ENCODE results near the gene MBD1. TPM values are rescaled to one million over a fixed set of nuclear protein-coding genes. Genes with fewer than 3 reads are reported as not detected.

MBD1 gene
- total and polyA plus RNA-seq, 7 donors, result 25.9 to 93.6 (median 58.9) TPM

DNA sequence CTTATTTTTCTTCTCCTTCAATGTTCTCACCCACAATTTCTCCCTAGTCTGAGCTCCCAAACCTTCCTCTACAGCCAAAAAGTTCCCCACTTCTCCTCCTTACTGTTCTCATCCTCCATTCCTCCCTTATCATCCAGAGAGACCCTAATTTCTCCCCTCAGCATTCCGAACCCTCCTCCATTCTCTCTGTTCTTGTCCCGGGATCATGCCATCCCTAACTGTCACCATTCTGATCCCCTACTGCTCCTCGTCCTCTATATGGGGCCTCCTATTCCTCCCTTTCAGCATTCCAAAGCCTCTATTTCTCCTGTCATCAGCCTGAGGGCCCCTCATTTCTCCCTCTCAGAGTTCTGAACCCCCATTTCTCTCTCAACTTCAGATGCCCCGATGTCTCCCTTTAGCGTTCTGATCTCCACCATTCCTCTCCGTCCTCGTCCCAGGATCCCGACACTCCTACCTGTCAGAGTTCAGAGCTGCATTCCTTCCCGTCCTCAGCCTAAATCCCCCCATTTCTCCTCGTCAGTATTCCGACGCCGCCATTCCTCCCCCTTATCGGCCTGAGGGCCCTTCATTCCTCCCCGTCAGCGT, 522 bp downstream of the MBD1 start:
- Histone ChIP-seq H3K36me3 (peaks cover 13 to 70% (median 23%) of the 10 kb centered on the region in 4 donors), H3K27ac (peak overlapping the region; percentile 93 to 96 (median 94)), H3K4me1 (peaks cover 0 to 32% (median 28%) of the 10 kb centered on the region in 4 donors), H3K4me3 (peak overlapping the region; percentile 74 to 99 (median 92)), H3K9me3 (no peaks in the 10 kb centered on the region), H3K27me3 (no peaks in the 10 kb centered on the region)
- intact Hi-C loops (cut with DNase I), result loop anchor here (2.0 to 10.0 kb wide), 7 partner anchors 14 to 1736 kb away; partner anchors contain the start of genes CFAP53, MEX3C, RPL17 and SKA1
- WGBS, 2 donors, result 1 to 2% methylated on average over 16 of the region's 16 CpGs
- TF ChIP-seq POLR2A (IDR thresholded peaks at IDR 0.05), result no peak
- TF ChIP-seq, protein P1, sequence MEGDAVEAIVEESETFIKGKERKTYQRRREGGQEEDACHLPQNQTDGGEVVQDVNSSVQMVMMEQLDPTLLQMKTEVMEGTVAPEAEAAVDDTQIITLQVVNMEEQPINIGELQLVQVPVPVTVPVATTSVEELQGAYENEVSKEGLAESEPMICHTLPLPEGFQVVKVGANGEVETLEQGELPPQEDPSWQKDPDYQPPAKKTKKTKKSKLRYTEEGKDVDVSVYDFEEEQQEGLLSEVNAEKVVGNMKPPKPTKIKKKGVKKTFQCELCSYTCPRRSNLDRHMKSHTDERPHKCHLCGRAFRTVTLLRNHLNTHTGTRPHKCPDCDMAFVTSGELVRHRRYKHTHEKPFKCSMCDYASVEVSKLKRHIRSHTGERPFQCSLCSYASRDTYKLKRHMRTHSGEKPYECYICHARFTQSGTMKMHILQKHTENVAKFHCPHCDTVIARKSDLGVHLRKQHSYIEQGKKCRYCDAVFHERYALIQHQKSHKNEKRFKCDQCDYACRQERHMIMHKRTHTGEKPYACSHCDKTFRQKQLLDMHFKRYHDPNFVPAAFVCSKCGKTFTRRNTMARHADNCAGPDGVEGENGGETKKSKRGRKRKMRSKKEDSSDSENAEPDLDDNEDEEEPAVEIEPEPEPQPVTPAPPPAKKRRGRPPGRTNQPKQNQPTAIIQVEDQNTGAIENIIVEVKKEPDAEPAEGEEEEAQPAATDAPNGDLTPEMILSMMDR (IDR thresholded peaks at IDR 0.05), result no peak
- no peak for TF ChIP-seq EP300 (IDR thresholded peaks at IDR 0.05)
- no peak for TF ChIP-seq POLR2AphosphoS5 (IDR thresholded peaks at IDR 0.05)
- no peak for DNase-seq

DNA sequence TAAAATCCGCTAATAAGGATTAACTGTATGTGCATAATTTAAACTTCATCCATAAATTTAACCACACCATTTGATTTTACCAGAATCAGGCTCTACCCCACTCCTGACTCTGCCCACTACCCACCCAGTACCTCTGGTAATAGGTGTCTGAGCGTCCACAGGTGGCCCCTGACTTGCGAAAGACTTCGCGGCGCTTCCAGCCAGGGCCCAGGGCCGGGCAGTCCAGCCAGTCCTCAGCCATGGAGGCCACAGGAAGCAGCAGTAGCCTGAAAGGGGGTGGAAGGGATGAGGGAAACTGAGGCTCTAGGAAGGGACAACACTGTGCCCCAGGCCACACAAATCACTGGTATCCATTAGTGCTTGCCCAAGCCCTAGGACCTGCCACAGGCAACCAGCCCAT, 1.6 kb downstream of the MBD1 start:
- H3K9me3 ChIP-seq, result no peaks in the 10 kb centered on the region
- intact Hi-C loops (cut with DNase I), result loop anchor here (2.0 to 10.0 kb wide), 7 partner anchors 13 to 1735 kb away; partner anchors contain the start of genes CFAP53, MEX3C, RPL17 and SKA1
- WGBS, 2 donors, result 96% methylated on average over 7 of the region's 7 CpGs
- TF ChIP-seq POLR2A (IDR thresholded peaks at IDR 0.05), result no peak
- TF ChIP-seq, protein P1 (IDR thresholded peaks at IDR 0.05), result no peak
- no peak for TF ChIP-seq EP300 (IDR thresholded peaks at IDR 0.05)
- no peak for TF ChIP-seq POLR2AphosphoS5 (IDR thresholded peaks at IDR 0.05)
- DNase-seq, result no peak
- H3K36me3 ChIP-seq, result peaks cover 23 to 70% (median 33%) of the 10 kb centered on the region in 4 donors
- H3K27me3 ChIP-seq, result no peaks in the 10 kb centered on the region
- peaks cover 0 to 32% (median 28%) of the 10 kb centered on the region in 4 donors for H3K4me1 ChIP-seq
- H3K27ac ChIP-seq, result no peak overlapping the region
- H3K4me3 ChIP-seq, result peak overlapping the region in 1 of 4 donors; percentile 74

DNA sequence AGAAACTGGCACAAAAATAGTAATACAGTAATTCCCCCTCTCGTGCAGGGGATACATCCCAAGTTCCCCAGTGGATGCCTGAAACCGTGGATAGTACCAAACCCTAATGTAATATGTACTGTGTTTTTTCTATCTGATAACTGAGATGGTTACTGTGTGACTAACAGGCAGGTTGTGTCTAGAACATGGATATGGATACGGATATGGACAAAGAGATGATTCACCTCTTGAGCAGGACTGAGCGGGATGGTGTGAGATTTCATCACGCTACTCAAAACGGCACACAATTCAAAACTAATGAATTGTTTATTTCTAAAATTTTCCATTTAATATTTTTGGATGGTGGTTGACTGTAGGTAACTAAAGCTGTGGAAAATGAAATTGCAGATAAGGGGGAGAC, 3.4 kb downstream of the MBD1 start:
- intact Hi-C loops (cut with DNase I), result no loop called here
- TF ChIP-seq POLR2A (IDR thresholded peaks at IDR 0.05) (no peak), EP300 (IDR thresholded peaks at IDR 0.05) (no peak), POLR2AphosphoS5 (IDR thresholded peaks at IDR 0.05) (no peak)
- TF ChIP-seq, protein P1 (IDR thresholded peaks at IDR 0.05), result no peak
- Histone ChIP-seq H3K27me3 (no peaks in the 10 kb centered on the region), H3K36me3 (peaks cover 36 to 70% (median 46%) of the 10 kb centered on the region in 4 donors), H3K27ac (no peak overlapping the region), H3K4me3 (no peak overlapping the region), H3K4me1 (peaks cover 0 to 32% (median 28%) of the 10 kb centered on the region in 4 donors), H3K9me3 (no peaks in the 10 kb centered on the region)
- WGBS, 2 donors, result 93% methylated on average over 6 of the region's 6 CpGs
- no peak for DNase-seq

DNA sequence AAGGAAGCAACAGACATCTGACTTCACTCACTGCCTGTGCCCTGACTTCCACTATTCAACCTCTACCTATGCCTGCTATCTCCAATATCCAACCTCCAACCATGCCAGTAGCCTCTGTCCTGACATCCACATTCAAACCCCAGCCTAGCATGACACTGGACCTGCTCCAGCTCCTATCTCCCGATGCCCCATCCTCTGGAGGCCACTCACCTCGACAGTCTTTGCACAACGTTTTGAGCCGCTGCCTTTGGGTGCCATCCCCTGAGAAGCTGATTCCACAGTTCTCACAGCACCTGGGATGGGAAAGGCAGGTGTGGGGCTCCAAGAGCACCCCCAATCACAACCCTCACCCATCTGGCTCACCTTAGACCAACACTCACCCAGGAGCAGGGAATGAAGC, 4.9 kb downstream of the MBD1 start:
- 92 to 96% methylated on average over 4 of the region's 4 CpGs for WGBS, 2 donors
- H3K27me3 ChIP-seq, result no peaks in the 10 kb centered on the region
- TF ChIP-seq EP300 (IDR thresholded peaks at IDR 0.05) (no peak), POLR2AphosphoS5 (IDR thresholded peaks at IDR 0.05) (no peak), POLR2A (IDR thresholded peaks at IDR 0.05) (no peak)
- TF ChIP-seq, protein P1 (IDR thresholded peaks at IDR 0.05), result no peak
- H3K9me3 ChIP-seq, result no peaks in the 10 kb centered on the region
- DNase-seq, result no peak
- H3K27ac ChIP-seq, result no peak overlapping the region
- H3K4me3 ChIP-seq, result no peak overlapping the region
- H3K36me3 ChIP-seq, result peaks cover 46 to 77% (median 57%) of the 10 kb centered on the region in 4 donors
- H3K4me1 ChIP-seq, result peaks cover 0 to 22% (median 21%) of the 10 kb centered on the region in 4 donors
- intact Hi-C loops (cut with DNase I), result no loop called here
